Fibroblast of lung (primary cell): ENCODE data around the gene NEK7. TPM values are rescaled to one million over a fixed set of nuclear protein-coding genes. Genes with fewer than 3 reads are reported as not detected.

Source experiments
- DNase-seq, 2 donors: peaks; one replicate each; pipeline versions ENCODE4 v3.0.0 to v3.0.0-alpha.2; 2010; ENCODE audit warnings: low read depth in 2 of 2
- H2AFZ ChIP-seq: 2 replicates; pipeline ENCODE4 v1.5.1; 2012; ENCODE audit warnings: low read length, control low read depth, inconsistent platforms
- H3K27ac ChIP-seq: 2 replicates; pipeline ENCODE4 v1.5.1; 2011; ENCODE audit warnings: low read length, control low read depth; ENCODE audit not compliant: insufficient read depth
- H3K27me3 ChIP-seq: 2 replicates; pipeline ENCODE4 v1.5.1; 2011; ENCODE audit warnings: mild to moderate bottlenecking, low read length; ENCODE audit not compliant: control insufficient read depth, insufficient read depth
- H3K36me3 ChIP-seq: 2 replicates; pipeline ENCODE4 v1.5.1; 2011; ENCODE audit warnings: low read length; ENCODE audit not compliant: control insufficient read depth, insufficient read depth
- H3K4me1 ChIP-seq: 2 replicates; pipeline ENCODE4 v1.5.1; 2011; ENCODE audit warnings: low read length; ENCODE audit not compliant: control insufficient read depth, insufficient read depth; ENCODE audit errors: extremely low read depth
- H3K4me2 ChIP-seq: 2 replicates; pipeline ENCODE4 v1.5.1; 2011; ENCODE audit warnings: low read length, control low read depth; ENCODE audit not compliant: insufficient read depth; ENCODE audit errors: extremely low read depth
- H3K4me3 ChIP-seq, 4 experiments: fragments of 200-600 bp in 1 of 4; sonication (generic) in 1 of 4; replicated peaks in 1 of 4; 2 replicates each; pipeline ENCODE4 v1.5.1; 2011 to 2016; ENCODE audit warnings: low read length in 4 of 4, low read depth in 3 of 4, mild to moderate bottlenecking in 3 of 4, control low read depth in 2 of 4, inconsistent platforms in 1 of 4, mixed read lengths in 1 of 4; ENCODE audit not compliant: insufficient read depth in 1 of 4; ENCODE audit errors: control extremely low read depth in 1 of 4
- H3K79me2 ChIP-seq: 2 replicates; pipeline ENCODE4 v1.5.1; 2012; ENCODE audit warnings: mild to moderate bottlenecking, low read length, inconsistent platforms; ENCODE audit not compliant: control insufficient read depth, insufficient read depth
- H3K9ac ChIP-seq: 2 replicates; pipeline ENCODE4 v1.5.1; 2011; ENCODE audit warnings: mild to moderate bottlenecking, low read length, control low read depth; ENCODE audit not compliant: insufficient read depth
- H3K9me3 ChIP-seq: 2 replicates; pipeline ENCODE4 v1.5.1; 2012; ENCODE audit warnings: low read depth, low read length; ENCODE audit not compliant: control insufficient read depth, insufficient read depth
- H4K20me1 ChIP-seq: 2 replicates; pipeline ENCODE4 v1.5.1; 2011; ENCODE audit warnings: low read length; ENCODE audit not compliant: control insufficient read depth, insufficient read depth; ENCODE audit errors: extremely low read depth
- EZH2 ChIP-seq: IDR thresholded peaks from 2 replicates; pipeline ENCODE4 v1.5.1; 2012; ENCODE audit warnings: low read length, control low read depth, mild to moderate bottlenecking; ENCODE audit errors: missing control alignments
- polyA plus RNA-seq, 2 donors: library from polyadenylated mRNA; depleted of rRNA in 1 of 2; stranded (reverse) in 1 of 2; unstranded in 1 of 2; fragments of >200 nt; gene quantifications; 2 replicates each; pipeline ENCODE4 v1.2.1, GENCODE V29; 2011 to 2012; ENCODE audit warnings: missing spikeins in 1 of 2
- total RNA-seq: library from RNA; depleted of rRNA; stranded (reverse); fragments of >200 nt; gene quantifications from 2 replicates; pipeline ENCODE4 v1.2.1, GENCODE V29; 2014
- TF ChIP-seq, protein P1 (sequence below), 2 donors: IDR thresholded peaks in 1 of 2; conservative IDR thresholded peaks in 1 of 2; 1 replicate in 1 of 2; 2 replicates in 1 of 2; pipeline ENCODE4 v1.5.1; 2011 to 2012; ENCODE audit warnings: low read length in 2 of 2, control low read depth in 1 of 2, inconsistent platforms in 1 of 2, low read depth in 1 of 2, mild to moderate bottlenecking in 1 of 2

NEK7 gene
- total and polyA plus RNA-seq, 2 donors (not counting 1 experiment from before 2014, with no cell fraction given) = 90.5 to 207 TPM

DNA sequence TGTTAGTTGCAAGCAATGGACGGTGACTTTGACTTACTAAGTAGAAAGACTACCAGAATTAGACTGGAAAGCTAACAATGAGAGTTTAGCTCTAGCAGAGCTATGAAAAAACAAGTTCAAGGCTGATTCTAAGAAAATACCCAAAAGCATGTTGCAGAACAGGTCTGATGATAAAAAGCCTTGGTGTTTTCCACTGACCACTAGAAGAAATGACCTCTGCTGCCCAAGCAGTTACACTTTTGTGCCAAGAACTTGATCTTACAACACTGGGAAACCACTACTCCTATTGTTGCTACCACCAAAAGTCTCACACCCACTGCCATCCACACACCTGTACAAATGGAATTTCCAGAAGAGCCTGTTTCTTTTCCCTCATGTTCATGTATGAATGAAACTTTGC is 21.4 kb upstream of the NEK7 start:
- Histone ChIP-seq H2AFZ (no peak overlapping the region), H3K36me3 (no peaks in the 10 kb centered on the region), H4K20me1 (no peaks in the 10 kb centered on the region), H3K4me1 (no peaks in the 10 kb centered on the region), H3K4me2 (no peak overlapping the region), H3K9me3 (no peaks in the 10 kb centered on the region), H3K9ac (no peak overlapping the region), H3K79me2 (no peaks in the 10 kb centered on the region), H3K27ac (no peak overlapping the region), H3K27me3 (no peaks in the 10 kb centered on the region), H3K4me3 (no peak overlapping the region)
- TF ChIP-seq, protein P1, sequence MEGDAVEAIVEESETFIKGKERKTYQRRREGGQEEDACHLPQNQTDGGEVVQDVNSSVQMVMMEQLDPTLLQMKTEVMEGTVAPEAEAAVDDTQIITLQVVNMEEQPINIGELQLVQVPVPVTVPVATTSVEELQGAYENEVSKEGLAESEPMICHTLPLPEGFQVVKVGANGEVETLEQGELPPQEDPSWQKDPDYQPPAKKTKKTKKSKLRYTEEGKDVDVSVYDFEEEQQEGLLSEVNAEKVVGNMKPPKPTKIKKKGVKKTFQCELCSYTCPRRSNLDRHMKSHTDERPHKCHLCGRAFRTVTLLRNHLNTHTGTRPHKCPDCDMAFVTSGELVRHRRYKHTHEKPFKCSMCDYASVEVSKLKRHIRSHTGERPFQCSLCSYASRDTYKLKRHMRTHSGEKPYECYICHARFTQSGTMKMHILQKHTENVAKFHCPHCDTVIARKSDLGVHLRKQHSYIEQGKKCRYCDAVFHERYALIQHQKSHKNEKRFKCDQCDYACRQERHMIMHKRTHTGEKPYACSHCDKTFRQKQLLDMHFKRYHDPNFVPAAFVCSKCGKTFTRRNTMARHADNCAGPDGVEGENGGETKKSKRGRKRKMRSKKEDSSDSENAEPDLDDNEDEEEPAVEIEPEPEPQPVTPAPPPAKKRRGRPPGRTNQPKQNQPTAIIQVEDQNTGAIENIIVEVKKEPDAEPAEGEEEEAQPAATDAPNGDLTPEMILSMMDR (conservative IDR thresholded peaks at IDR 0.05 in 1 of 2, IDR thresholded peaks at IDR 0.05 in 1 of 2; ENCODE audit: low read depth in 1 of 2, low read length in 2 of 2) = no peak
- no peak for TF ChIP-seq EZH2
- no peak for DNase-seq

DNA sequence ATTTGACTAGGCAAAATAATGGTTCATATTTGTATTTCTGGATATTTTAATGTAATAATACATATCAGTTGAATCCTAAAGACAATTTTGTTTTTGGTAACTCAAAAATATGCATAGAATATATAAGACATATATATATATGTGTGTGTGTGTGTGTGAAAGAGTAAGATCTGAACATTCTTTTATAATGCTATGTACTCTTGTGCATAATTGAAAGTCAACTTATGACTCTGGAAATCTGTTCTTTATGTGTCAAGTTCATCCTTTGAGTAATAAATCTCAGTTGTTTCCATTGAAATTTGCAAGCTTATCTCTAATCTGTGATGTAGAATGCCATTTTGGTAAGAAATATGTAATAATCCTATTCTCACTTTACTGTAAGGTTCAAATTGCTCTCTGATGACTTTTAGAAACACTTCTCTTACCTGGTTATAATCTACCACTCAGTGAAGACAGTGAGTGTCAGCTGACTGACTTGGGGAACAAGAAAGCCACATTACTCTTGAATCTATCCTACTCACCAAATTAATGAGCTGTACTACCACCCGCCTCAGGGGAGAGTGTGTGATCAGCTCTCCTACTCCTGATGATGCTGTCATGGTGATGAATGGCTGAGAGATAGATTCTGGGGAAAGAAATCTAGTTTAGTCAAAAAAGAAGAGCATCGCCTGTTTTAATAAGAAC is 15.0 kb upstream of the NEK7 start:
- Histone ChIP-seq H4K20me1 (no peaks in the 10 kb centered on the region), H3K27ac (no peak overlapping the region), H3K9ac (no peak overlapping the region), H3K9me3 (no peaks in the 10 kb centered on the region), H3K4me2 (no peak overlapping the region), H3K36me3 (no peaks in the 10 kb centered on the region), H3K27me3 (no peaks in the 10 kb centered on the region), H2AFZ (no peak overlapping the region), H3K79me2 (no peaks in the 10 kb centered on the region), H3K4me1 (no peaks in the 10 kb centered on the region), H3K4me3 (no peak overlapping the region)
- DNase-seq = no peak
- TF ChIP-seq, protein P1 (conservative IDR thresholded peaks at IDR 0.05 in 1 of 2, IDR thresholded peaks at IDR 0.05 in 1 of 2; ENCODE audit: low read depth in 1 of 2, low read length in 2 of 2) = no peak
- TF ChIP-seq EZH2 = no peak

DNA sequence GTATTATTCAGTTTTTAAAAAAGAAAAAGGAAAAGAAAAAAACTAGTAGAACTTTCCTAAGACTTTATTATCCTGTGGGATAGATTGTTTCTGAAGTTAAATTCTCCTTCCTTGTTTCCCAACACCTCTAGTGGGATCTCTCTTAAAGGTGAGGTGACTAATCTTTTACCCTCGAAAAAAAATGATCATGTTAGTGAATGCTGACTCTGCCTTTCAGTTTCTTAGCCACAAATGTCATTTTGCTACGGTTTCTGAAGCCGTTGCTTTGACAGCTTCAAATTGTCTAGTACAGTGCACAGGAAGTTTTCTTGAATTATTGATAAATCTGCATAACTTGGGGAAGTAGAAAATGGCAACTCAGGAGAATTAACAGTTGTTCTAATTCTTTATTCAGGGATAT is 13.0 kb upstream of the NEK7 start:
- no peak for TF ChIP-seq EZH2
- TF ChIP-seq, protein P1 (conservative IDR thresholded peaks at IDR 0.05 in 1 of 2, IDR thresholded peaks at IDR 0.05 in 1 of 2; ENCODE audit: low read depth in 1 of 2, low read length in 2 of 2) = no peak
- DNase-seq = no peak
- Histone ChIP-seq H3K27ac (no peak overlapping the region), H3K4me3 (no peak overlapping the region), H3K36me3 (no peaks in the 10 kb centered on the region), H3K9me3 (no peaks in the 10 kb centered on the region), H3K4me2 (no peak overlapping the region), H4K20me1 (no peaks in the 10 kb centered on the region), H2AFZ (no peak overlapping the region), H3K79me2 (no peaks in the 10 kb centered on the region), H3K27me3 (no peaks in the 10 kb centered on the region), H3K9ac (no peak overlapping the region), H3K4me1 (no peaks in the 10 kb centered on the region)
